ACC112 (cell line): ENCODE measurements around the gene IL1RL2.

Source experiments
- H2AFZ ChIP-seq: fragments of 200-600 bp; sonication (generic); one replicate; pipeline ENCODE4 v1.6.0; 2017; ENCODE audit warnings: antibody characterized with exemption, low read length; ENCODE audit not compliant: unreplicated experiment
- H3K27ac ChIP-seq: fragments of 200-600 bp; sonication (generic); 2 replicates; pipeline ENCODE4 v1.5.1; 2014; ENCODE audit warnings: low read depth, mild to moderate bottlenecking, antibody characterized with exemption, low read length, moderate library complexity
- H3K27me3 ChIP-seq: fragments of 200-600 bp; sonication (generic); 2 replicates; pipeline ENCODE4 v1.6.1; 2014; ENCODE audit warnings: mild to moderate bottlenecking, antibody characterized with exemption, low read length, moderate library complexity, mixed read lengths; ENCODE audit not compliant: insufficient read depth
- H3K36me3 ChIP-seq: fragments of 200-600 bp; sonication (generic); 2 replicates; pipeline ENCODE4 v1.6.1; 2016; ENCODE audit warnings: mild to moderate bottlenecking, antibody characterized with exemption, low read length, moderate library complexity, mixed read lengths; ENCODE audit not compliant: insufficient read depth
- H3K4me1 ChIP-seq: fragments of 200-600 bp; sonication (generic); one replicate; pipeline ENCODE4 v1.6.1; 2016; ENCODE audit warnings: low read length, mixed read lengths; ENCODE audit not compliant: insufficient read depth, unreplicated experiment, control insufficient read depth
- H3K4me3 ChIP-seq: fragments of 200-600 bp; sonication (generic); 2 replicates; pipeline ENCODE4 v1.5.1; 2014; ENCODE audit warnings: mild to moderate bottlenecking, low read depth, low read length
- H3K79me2 ChIP-seq: fragments of 200-600 bp; sonication (generic); one replicate; pipeline ENCODE4 v1.6.0; 2016; ENCODE audit warnings: low read length; ENCODE audit not compliant: control insufficient read depth, unreplicated experiment, insufficient read depth

IL1RL2 gene

GRCh38 chr2:102229141-102229769 is 42.4 kb downstream of the IL1RL2 start:
- Histone ChIP-seq H3K79me2 (no peaks in the 10 kb centered on the region), H3K36me3 (peaks cover 17% of the 10 kb centered on the region; the same call in 1 of the 2 replicates), H3K4me3 (peak overlapping the region; percentile 36; the same call in 1 of the 2 replicates), H3K27me3 (no peaks in the 10 kb centered on the region), H3K27ac (peak overlapping the region; percentile 100), H2AFZ (peak overlapping the region; percentile 6), H3K4me1 (peaks cover 38% of the 10 kb centered on the region)

- Histone ChIP-seq H2AFZ (no peak overlapping the region), H3K4me1 (peaks cover 38% of the 10 kb centered on the region), H3K79me2 (no peaks in the 10 kb centered on the region), H3K27ac (peak overlapping the region; percentile 100; the same call in 1 of the 2 replicates), H3K36me3 (peaks cover 17% of the 10 kb centered on the region; the same call in 1 of the 2 replicates), H3K4me3 (no peak overlapping the region), H3K27me3 (no peaks in the 10 kb centered on the region)
Measured at GRCh38 chr2:102230410-102230909, 43.6 kb downstream of the IL1RL2 start.

DNA sequence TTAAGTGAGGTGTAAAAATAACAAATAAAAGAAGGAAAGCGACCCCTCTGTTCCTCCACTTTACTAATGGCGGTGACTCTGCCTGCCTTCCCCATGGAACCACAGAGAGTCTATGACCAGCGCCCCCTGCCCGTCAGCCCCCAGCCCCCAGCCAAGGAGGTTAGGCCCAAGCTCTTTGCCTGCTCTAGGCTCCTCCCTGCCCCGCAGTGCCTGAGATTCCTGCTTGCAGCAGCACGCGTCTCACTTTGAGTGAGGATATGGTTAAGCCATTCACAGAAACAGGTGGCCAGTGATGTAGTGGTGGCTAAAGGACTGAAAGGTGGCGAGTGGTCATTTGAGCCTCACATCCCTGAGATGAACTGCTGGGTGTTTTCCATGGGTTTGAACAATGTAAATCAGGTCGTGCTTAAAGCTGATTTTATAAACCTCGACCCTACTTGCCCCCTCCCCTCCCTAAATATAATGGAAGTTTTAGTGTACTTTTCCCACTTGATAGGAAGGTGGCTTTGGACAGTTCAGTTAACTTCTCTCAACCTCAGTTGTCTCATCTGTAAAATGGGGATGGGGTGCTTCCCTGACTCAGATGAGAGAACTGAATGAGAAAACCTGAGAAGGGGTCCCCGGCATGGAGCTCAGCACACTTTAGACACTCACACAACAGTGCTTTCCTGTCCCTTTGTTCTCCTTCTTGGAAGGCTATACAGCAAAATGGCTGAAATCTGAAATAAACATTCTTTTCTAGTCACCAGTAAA is 46.5 kb downstream of the IL1RL2 start:
- Histone ChIP-seq H3K4me1 (peaks cover 30% of the 10 kb centered on the region), H2AFZ (no peak overlapping the region), H3K27me3 (no peaks in the 10 kb centered on the region), H3K27ac (no peak overlapping the region), H3K79me2 (no peaks in the 10 kb centered on the region), H3K4me3 (no peak overlapping the region), H3K36me3 (peaks cover 14% of the 10 kb centered on the region; the same call in 1 of the 2 replicates)

GRCh38 chr2:102235042-102235473 is 48.2 kb downstream of the IL1RL2 start:
- no peak overlapping the region for H3K4me3 ChIP-seq
- H3K36me3 ChIP-seq, result peaks cover 14% of the 10 kb centered on the region; the same call in 1 of the 2 replicates
- no peaks in the 10 kb centered on the region for H3K27me3 ChIP-seq
- no peaks in the 10 kb centered on the region for H3K79me2 ChIP-seq
- peaks cover 29% of the 10 kb centered on the region for H3K4me1 ChIP-seq
- no peak overlapping the region for H2AFZ ChIP-seq
- H3K27ac ChIP-seq, result peak overlapping the region; percentile 99; the same call in 1 of the 2 replicates

DNA sequence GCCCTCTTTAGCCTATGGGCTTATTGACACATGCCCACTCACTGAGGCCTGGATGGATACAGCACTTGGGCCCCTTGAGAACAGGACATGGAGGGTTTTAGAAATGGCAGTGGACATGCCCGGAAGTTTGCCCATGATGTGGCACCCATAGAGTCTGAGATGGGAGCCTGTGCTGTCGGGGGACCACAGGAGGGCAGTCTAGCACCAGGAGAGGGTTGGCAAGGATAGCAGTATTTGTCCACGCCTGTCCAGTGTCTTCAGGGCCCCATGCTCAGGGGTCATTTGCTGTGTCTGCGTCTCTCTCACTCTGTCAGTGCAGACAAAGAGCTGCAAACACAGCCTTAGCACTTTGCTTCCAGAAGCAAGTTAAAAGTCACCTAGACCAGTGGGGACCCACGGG is 48.7 kb downstream of the IL1RL2 start:
- H3K4me3 ChIP-seq, result no peak overlapping the region
- no peaks in the 10 kb centered on the region for H3K79me2 ChIP-seq
- peak overlapping the region; percentile 99 for H3K27ac ChIP-seq
- peaks cover 10% of the 10 kb centered on the region; the same call in 1 of the 2 replicates for H3K36me3 ChIP-seq
- H3K4me1 ChIP-seq, result peaks cover 29% of the 10 kb centered on the region
- H3K27me3 ChIP-seq, result no peaks in the 10 kb centered on the region
- H2AFZ ChIP-seq, result no peak overlapping the region

- no peak overlapping the region for H3K4me3 ChIP-seq
- H3K27ac ChIP-seq, result peak overlapping the region; percentile 99
Measured at GRCh38 chr2:102236132-102236531, 49.3 kb downstream of the IL1RL2 start.

DNA sequence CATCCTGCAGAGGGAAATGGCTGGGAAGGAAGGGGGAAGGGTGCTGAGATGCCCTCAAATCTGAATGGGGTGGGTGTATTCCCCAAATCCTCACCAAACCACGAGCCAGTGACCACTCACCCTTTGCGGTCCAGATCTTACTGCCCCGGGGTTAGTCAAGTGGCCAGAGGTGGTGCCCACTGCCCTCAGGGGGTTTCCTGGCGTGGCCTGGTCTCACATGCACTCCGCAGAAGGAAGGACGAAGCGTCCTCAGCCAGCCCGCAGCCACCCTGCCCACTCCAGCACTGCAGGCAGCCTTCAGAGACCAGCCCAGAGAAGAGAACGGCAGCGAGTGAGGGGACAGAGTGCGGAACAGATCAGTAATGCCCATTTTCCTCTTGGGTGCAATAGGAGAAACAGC is 50.4 kb downstream of the IL1RL2 start:
- Histone ChIP-seq H2AFZ (no peak overlapping the region), H3K27ac (peak overlapping the region; percentile 99), H3K27me3 (no peaks in the 10 kb centered on the region), H3K79me2 (no peaks in the 10 kb centered on the region), H3K4me1 (peaks cover 40% of the 10 kb centered on the region), H3K4me3 (no peak overlapping the region), H3K36me3 (peaks cover 8% of the 10 kb centered on the region; the same call in 1 of the 2 replicates)

More at GRCh38 chr2:102236132-102236531, 49.3 kb downstream of the IL1RL2 start:
- Histone ChIP-seq H3K27me3 (no peaks in the 10 kb centered on the region), H3K79me2 (no peaks in the 10 kb centered on the region), H2AFZ (no peak overlapping the region), H3K36me3 (peaks cover 8% of the 10 kb centered on the region; the same call in 1 of the 2 replicates), H3K4me1 (peaks cover 33% of the 10 kb centered on the region)

DNA sequence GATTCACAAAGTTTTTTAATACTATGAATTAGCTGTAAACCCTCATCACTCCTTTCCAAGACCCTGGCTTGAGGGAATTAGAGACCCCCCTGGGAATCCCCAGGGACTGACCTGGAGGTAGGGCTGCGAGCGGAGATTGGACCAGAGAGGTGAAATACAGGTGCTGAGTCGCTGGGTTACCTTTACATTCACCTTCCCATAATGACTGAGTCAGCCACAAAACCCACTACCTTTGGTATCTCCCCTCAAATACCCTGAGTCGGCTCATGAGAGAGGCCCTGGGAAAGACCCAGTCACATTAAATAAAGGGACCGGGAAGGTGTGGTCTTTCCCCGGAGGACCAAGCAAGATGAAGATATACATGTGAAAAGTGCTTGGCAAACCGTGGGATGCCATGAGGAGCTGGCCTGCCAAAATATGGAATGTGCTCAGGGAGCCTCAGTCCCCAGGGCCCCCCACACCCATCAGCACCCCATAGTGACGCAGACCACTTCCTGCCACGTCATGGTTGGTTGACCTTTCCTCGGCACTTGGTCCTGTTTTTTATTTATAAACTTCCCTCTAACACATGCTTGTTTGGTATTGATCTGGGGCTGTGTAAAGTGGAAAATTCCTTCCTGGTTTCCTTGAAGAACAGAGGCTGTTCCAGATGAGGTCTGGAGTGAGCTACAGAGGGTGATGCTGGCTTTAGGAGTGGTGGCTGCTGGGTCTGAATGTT is 51.4 kb downstream of the IL1RL2 start:
- peak overlapping the region; percentile 99 for H3K27ac ChIP-seq
- H3K4me1 ChIP-seq, result peaks cover 40% of the 10 kb centered on the region

DNA sequence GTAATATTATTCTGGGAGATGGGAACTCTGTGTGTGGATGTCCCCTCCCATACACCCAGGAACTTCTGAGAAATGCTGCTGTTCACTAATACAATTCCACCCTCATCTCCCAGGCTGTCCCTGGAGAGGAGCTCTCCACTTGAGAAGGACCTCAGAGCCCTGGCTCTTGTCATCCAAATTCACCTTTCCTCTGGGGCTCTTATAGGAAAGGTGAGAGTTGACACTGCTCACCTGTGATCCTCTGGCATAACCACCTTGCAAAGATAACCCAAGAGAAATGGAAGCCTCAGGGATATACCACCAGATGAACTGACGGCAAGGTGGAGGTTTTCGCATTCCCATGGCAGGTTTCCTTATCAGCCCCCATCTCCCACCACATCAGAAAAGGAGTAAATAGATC is 52.0 kb downstream of the IL1RL2 start:
- Histone ChIP-seq H3K79me2 (no peaks in the 10 kb centered on the region), H3K27me3 (no peaks in the 10 kb centered on the region), H3K36me3 (no peaks in the 10 kb centered on the region; the same call in 1 of the 2 replicates), H3K4me3 (no peak overlapping the region; the same call in 1 of the 2 replicates), H3K4me1 (peaks cover 40% of the 10 kb centered on the region), H2AFZ (no peak overlapping the region), H3K27ac (peak overlapping the region; percentile 99)

More for the DNA sequence above, 51.4 kb downstream of the IL1RL2 start:
- Histone ChIP-seq H2AFZ (no peak overlapping the region), H3K4me3 (no peak overlapping the region), H3K27me3 (no peaks in the 10 kb centered on the region), H3K79me2 (no peaks in the 10 kb centered on the region), H3K36me3 (peaks cover 4% of the 10 kb centered on the region; the same call in 1 of the 2 replicates)

DNA sequence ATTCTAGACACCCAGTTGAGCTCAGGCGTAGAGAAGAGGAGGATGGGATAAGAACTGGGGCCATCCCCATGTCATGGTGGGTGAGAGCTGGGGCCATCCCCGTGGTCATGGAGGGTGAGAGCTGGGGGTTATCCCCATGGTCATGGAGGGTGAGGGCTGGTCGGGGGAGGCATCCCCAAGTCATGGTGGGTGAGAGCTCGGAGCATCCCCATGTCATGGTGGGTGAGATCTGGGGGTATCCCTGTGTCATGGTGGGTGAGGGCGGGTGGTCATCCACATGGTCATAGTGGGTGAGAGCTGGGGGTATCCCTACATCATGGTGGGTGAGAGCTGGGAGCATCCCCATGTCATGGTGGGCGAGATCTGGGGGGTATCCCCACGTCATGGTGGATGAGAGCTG is 52.5 kb downstream of the IL1RL2 start:
- Histone ChIP-seq H3K4me1 (peaks cover 40% of the 10 kb centered on the region), H3K4me3 (no peak overlapping the region), H3K79me2 (no peaks in the 10 kb centered on the region), H2AFZ (no peak overlapping the region), H3K27ac (peak overlapping the region; percentile 99), H3K36me3 (no peaks in the 10 kb centered on the region), H3K27me3 (no peaks in the 10 kb centered on the region)
